OCI-LY7 (cell line): ENCODE results near the gene DMRT1. TPM values are rescaled to one million over a fixed set of nuclear protein-coding genes. Genes with fewer than 3 reads are reported as not detected.

Source experiments
- BruUV-seq: library from RNA; stranded (reverse); fragments of 400-500 nt; replicated peaks from 2 replicates; lab custom pipeline; 2021; lab: Mats Ljungman, UMichigan
- CTCF ChIA-PET: fragments of 300-600 bp; sonication (Branson Sonifier 250); formaldehyde crosslinking; loops from one replicate; lab custom pipeline; 2022; ENCODE audit warnings: antibody characterized with exemption; ENCODE audit not compliant: unreplicated experiment; lab: Charles Lee
- POLR2A ChIA-PET: fragments of 300-600 bp; sonication (Branson Sonifier 250); formaldehyde crosslinking; loops from one replicate; lab custom pipeline; 2022; ENCODE audit warnings: antibody characterized with exemption; lab: Charles Lee
- DNase-seq: peaks from one replicate; pipeline ENCODE4 v3.0.0-alpha.2; 2015; ENCODE audit warnings: low spot score
- H2AFZ ChIP-seq: fragments of 200-600 bp; sonication (generic), shearing (Covaris generic); 2 replicates; pipeline ENCODE4 v1.6.1; 2014; ENCODE audit warnings: mild to moderate bottlenecking, antibody characterized with exemption, low read length, moderate library complexity
- H3K27ac ChIP-seq: fragments of 200-600 bp; sonication (generic); 2 replicates; pipeline ENCODE4 v1.5.1; 2014; ENCODE audit warnings: mixed run types, low read depth, mild to moderate bottlenecking, moderate library complexity, low read length, inconsistent platforms; ENCODE audit not compliant: poor library complexity, severe bottlenecking
- H3K36me3 ChIP-seq: fragments of 200-600 bp; sonication (generic); 2 replicates; pipeline ENCODE4 v1.6.1; 2014; ENCODE audit warnings: mild to moderate bottlenecking, antibody characterized with exemption, low read length, moderate library complexity, mixed read lengths; ENCODE audit not compliant: insufficient read depth
- H3K4me1 ChIP-seq: fragments of 200-600 bp; sonication (generic); 2 replicates; pipeline ENCODE4 v1.5.1; 2014; ENCODE audit warnings: mild to moderate bottlenecking, low read length; ENCODE audit not compliant: insufficient read depth, poor library complexity, severe bottlenecking
- H3K4me2 ChIP-seq: fragments of 200-600 bp; sonication (generic); 2 replicates; pipeline ENCODE4 v1.6.1; 2014; ENCODE audit warnings: mild to moderate bottlenecking, low read length
- H3K4me3 ChIP-seq: fragments of 200-600 bp; sonication (generic); 2 replicates; pipeline ENCODE4 v1.5.1; 2014; ENCODE audit warnings: mild to moderate bottlenecking, low read depth, low read length; ENCODE audit not compliant: poor library complexity, severe bottlenecking
- H3K79me2 ChIP-seq: fragments of 200-600 bp; sonication (generic); 2 replicates; pipeline ENCODE4 v1.6.1; 2016; ENCODE audit warnings: low read depth, mild to moderate bottlenecking, low read length, moderate library complexity, mixed read lengths; ENCODE audit not compliant: insufficient read depth
- H3K9me2 ChIP-seq: fragments of 200-600 bp; sonication (generic); 2 replicates; pipeline ENCODE4 v1.6.1; 2016; ENCODE audit warnings: mild to moderate bottlenecking, low read length, mixed read lengths; ENCODE audit not compliant: insufficient read depth
- H3K9me3 ChIP-seq: fragments of 200-600 bp; sonication (generic); 2 replicates; pipeline ENCODE4 v1.6.1; 2014; ENCODE audit warnings: mild to moderate bottlenecking, mixed run types, low read length, mixed read lengths
- H4K20me1 ChIP-seq: fragments of 200-600 bp; sonication (generic); 2 replicates; pipeline ENCODE4 v1.6.1; 2014; ENCODE audit warnings: mild to moderate bottlenecking, antibody characterized with exemption, low read length, moderate library complexity, mixed read lengths; ENCODE audit not compliant: insufficient read depth
- CTCF ChIP-seq: fragments of 200-600 bp; sonication (generic); conservative IDR thresholded peaks from 2 replicates; pipeline ENCODE4 v1.5.1; 2014; ENCODE audit warnings: mild to moderate bottlenecking, antibody characterized with exemption, low read length, moderate library complexity, mixed read lengths
- EZH2phosphoT487 ChIP-seq: fragments of 200-600 bp; sonication (generic); IDR thresholded peaks from 2 replicates; pipeline ENCODE4 v1.6.1; 2018; ENCODE audit warnings: low read depth, borderline replicate concordance, mild to moderate bottlenecking, mixed run types, antibody characterized with exemption, low read length, moderate library complexity, mixed read lengths
- intact Hi-C: fragments of 100-400 bp; cut with micrococcal nuclease; formaldehyde crosslinking; loops from one replicate; pipeline ENCODE4 v1.10.0; 2022; ENCODE audit not compliant: unreplicated experiment
- total RNA-seq, 2 experiments: library from RNA; depleted of rRNA in 1 of 2; stranded (reverse); fragments of >200 nt in 1 of 2; shearing (Covaris generic) in 1 of 2; gene quantifications; 2 replicates each; pipeline ENCODE4 v1.2.3, GENCODE V29; 2014 to 2022

The DMRT1 gene
- total RNA-seq, 2 experiments from 2014 or later = not detected

DNA sequence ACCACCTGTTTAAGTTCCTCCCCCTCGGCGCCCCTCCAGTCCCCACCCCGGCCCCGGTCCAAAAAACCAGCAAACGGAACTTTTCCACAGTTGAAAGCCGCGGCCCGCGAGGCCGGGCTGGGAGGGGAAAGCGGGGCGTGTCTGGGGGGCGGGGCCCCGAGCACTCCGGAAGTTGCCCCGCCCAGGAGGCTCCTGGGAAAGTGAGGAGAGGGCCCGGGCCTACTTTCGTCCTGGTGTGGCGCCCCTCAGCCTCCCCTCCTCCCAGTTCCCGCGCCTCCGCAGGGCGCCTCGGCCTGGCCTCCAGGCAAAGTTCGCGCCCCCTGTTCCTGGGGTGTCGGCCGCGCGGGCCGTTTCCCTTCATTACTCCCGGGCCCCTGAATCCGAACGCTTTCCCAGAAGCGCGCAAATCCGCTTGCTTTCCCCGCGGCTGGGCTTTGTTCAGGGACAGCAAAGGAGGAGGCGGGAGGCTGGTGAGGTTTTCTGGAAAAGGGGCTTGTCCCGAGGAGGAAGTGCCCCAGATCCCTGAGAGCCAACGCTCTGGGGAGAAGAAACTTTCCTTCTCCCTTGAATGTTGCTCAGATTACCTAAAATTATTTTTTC lies 130.5 kb downstream of the DMRT1 start:
- DNase-seq = no peak

GRCh38 chr9:972501-973294 lies 131.2 kb downstream of the DMRT1 start:
- H3K79me2 ChIP-seq = no peaks in the 10 kb centered on the region
- no peaks in the 10 kb centered on the region for H4K20me1 ChIP-seq
- ChIA-PET POLR2A (no interaction called here), CTCF (no interaction called here)
- no peaks in the 10 kb centered on the region for H3K9me2 ChIP-seq
- BruUV-seq = no TSS peak
- H3K27ac ChIP-seq = no peak overlapping the region
- no peaks in the 10 kb centered on the region for H3K4me1 ChIP-seq
- no peak overlapping the region for H2AFZ ChIP-seq
- no peak overlapping the region for H3K4me3 ChIP-seq
- no peaks in the 10 kb centered on the region for H3K9me3 ChIP-seq
- intact Hi-C loops = no loop called here
- DNase-seq = no peak
- H3K4me2 ChIP-seq = no peak overlapping the region
- no peak for TF ChIP-seq EZH2phosphoT487
- no peak for TF ChIP-seq CTCF
- no peaks in the 10 kb centered on the region for H3K36me3 ChIP-seq

More for the DNA sequence above, 130.5 kb downstream of the DMRT1 start:
- no peak for TF ChIP-seq CTCF
- no peak for TF ChIP-seq EZH2phosphoT487
- Histone ChIP-seq H3K4me1 (no peaks in the 10 kb centered on the region), H3K27ac (no peak overlapping the region), H3K4me3 (no peak overlapping the region), H3K4me2 (no peak overlapping the region), H3K9me2 (no peaks in the 10 kb centered on the region), H3K36me3 (no peaks in the 10 kb centered on the region), H4K20me1 (no peaks in the 10 kb centered on the region), H3K79me2 (no peaks in the 10 kb centered on the region), H2AFZ (no peak overlapping the region), H3K9me3 (no peaks in the 10 kb centered on the region)
- ChIA-PET POLR2A (no interaction called here), CTCF (no interaction called here)
- no TSS peak for BruUV-seq
- intact Hi-C loops = no loop called here
